Activated CD8-positive, alpha-beta memory T cell treated with anti-CD3 and anti-CD28 coated beads, Interleukin-2, amount 50 U/mL, for 1 hour (primary cell): ENCODE measurements around the gene KIF26A.

Experiments
- DNase-seq: peaks from one replicate; pipeline ENCODE4 v3.0.0-alpha.2; 2020; ENCODE audit errors: extremely low read depth

Gene KIF26A

DNA sequence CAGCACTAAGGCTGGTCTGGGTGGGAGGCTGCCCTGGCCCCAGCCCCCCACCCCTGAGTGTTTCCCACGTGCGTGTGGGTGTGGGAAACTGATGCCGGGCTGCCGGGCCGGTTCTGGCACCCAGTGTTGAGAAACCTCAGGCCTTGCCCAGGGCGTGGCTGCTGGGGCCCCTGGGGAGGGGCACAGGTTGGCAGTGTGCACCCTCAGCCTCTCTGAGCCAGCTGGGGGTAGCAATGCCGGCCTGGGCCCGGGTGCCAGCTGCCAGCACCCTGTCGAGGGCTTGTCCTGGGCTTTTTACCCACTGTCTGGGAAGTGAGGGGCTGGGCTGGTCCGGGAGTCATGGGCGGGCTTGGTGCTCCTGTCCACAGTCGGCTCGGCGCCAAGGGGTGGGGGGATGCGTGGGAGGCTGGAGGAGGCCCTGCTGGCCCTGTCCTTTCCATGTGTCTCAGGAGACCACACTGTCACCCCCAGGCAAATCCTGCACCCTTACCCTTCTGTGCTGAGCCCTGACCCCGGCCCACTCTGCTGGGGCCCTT, 37.2 kb upstream of the KIF26A start:
- DNase-seq: no peak

- no peak for DNase-seq
Observed at GRCh38 chr14:104101651-104102281, 36.6 kb upstream of the KIF26A start.

- DNase-seq: no peak
Observed at GRCh38 chr14:104102282-104102914, 36.0 kb upstream of the KIF26A start.

- DNase-seq: no peak
Observed at GRCh38 chr14:104103061-104103445, 35.3 kb upstream of the KIF26A start.

- no peak for DNase-seq
Observed at GRCh38 chr14:104103446-104104075, 34.8 kb upstream of the KIF26A start.

- no peak for DNase-seq
Observed at GRCh38 chr14:104104076-104104901, 34.1 kb upstream of the KIF26A start.

DNA sequence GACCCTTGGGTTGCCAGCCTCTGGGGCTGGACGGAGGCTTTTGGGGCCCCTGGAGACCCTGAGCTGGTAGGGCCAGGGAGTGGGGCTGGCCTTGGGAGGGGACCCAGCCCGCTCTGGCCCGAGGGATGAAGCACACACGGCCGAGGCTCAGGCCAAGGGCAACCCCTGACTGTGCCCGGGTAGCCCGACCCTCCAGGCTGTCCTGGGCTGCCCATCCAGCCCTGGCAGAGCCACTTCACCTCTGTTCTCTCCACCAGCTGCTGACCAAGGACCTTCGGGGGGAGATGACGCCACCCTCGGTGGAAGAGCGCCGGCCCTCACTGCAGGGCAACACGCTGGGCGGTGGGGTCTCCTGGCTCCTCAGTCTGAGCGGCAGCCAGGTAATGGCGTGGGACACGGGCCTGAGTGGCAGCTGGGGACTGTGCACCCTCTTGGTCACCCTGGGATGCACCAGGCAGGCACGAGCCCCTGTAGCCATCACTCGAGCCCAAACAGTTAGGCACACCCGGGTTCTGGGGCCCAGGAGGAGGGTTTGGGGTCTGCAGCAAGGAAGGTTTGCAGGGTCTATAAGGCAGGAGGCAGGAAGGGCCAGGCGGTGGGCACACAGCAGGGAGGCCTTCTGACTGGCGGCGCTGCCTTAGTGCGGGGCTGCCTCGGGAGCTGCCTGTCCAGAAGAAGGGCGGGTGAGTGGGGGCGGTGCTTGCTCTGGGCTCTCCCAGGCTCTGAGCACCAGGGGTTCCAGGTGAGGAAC, 33.1 kb upstream of the KIF26A start:
- DNase-seq: no peak

- no peak for DNase-seq
Observed at GRCh38 chr14:104105822-104106470, 32.4 kb upstream of the KIF26A start.

- no peak for DNase-seq
Observed at GRCh38 chr14:104106471-104106991, 31.9 kb upstream of the KIF26A start.

GRCh38 chr14:104107101-104107581, 31.2 kb upstream of the KIF26A start:
- DNase-seq: no peak

DNA sequence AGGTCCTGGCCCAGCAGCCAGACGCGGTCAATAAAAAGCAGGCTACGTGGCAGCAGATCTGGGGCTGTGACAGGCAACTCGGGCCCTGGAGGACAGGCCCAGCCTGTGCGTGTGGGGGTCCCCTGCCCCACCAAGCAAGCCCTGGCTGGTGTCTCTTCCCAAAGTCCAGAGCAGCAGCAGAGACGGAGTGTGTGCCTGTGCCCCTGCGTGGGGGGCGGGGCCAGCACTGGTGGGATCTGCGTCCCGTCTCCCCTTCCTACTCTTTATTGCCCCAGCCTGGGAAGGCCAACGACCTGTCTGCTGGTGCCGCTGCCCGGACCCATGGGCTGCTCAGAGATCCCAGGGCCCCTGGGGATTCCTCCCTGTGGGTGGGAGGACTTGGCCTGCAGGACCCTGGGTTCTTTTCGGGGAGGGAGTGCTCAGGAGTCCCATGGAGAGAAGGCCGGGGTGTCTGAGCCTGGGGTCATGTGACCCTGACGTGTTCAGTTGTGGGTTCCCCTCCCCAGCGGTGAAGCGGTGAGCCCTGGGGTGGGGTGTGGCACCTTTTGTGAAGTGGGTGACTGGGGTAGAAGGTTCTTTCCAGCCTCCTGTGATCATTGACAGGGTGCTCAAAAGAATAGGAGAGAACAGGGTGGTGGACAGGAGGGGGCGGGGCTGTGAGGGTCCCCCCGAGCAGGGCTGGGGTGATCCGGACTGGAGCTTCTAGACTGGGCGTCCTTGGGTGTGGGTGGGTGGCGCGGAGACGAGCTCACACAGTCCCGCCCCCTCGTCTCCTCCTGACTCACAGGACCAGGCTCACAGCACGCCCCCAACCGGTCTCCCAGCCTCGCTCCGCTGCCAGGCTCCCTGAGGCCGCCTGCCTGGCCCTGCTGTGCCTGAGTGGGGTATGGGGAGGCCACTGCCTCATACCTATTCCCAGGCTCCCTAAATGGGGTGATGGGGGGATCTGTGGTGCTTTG, 30.5 kb upstream of the KIF26A start:
- DNase-seq: no peak

DNA sequence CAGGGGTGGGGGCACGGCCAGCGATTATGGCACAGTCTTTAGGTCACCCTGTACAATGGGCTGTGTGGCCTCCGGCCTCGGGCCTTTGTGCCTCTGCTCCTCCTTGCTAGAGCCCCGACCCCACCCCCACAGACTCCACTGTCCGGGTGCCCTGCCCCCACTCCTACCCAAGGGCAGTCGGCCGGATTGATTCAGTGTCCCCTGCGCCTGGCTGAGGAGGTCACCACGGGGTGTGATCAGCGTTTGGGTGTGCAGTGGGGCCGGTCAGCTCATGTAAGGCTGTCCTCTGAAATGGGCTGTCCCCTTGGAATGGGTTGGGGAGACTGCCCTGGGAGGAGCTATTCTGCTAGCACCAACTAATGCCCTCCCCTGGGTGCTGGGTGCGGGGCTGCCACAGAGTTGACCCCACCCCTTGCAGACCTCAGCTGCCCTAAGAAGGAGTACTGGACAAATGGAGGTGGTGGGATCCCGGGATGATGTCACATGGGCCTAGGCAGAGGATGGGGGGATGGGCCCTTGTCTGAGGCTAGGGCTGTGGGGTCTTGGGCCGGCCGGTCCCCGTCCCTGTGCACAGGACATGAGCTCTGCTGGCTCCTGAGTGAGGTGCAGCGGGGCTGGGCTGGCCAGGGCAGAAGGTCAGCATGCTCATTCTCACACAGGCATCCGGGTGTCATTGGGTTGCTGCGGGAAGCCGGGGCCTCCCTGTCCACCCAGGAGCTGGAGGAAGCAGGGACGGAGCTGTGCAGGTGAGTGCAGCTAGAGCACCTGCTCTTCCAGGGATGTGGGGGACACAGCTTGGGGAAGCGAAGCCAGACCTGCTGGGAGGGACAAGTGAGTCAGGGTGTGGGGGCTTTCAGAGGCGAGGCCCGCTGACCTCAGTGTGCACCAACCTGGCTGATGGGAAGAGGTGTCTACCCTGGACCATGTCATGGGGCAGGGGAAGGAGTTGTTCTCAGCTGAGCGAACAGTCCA, 29.5 kb upstream of the KIF26A start:
- DNase-seq: no peak

DNA sequence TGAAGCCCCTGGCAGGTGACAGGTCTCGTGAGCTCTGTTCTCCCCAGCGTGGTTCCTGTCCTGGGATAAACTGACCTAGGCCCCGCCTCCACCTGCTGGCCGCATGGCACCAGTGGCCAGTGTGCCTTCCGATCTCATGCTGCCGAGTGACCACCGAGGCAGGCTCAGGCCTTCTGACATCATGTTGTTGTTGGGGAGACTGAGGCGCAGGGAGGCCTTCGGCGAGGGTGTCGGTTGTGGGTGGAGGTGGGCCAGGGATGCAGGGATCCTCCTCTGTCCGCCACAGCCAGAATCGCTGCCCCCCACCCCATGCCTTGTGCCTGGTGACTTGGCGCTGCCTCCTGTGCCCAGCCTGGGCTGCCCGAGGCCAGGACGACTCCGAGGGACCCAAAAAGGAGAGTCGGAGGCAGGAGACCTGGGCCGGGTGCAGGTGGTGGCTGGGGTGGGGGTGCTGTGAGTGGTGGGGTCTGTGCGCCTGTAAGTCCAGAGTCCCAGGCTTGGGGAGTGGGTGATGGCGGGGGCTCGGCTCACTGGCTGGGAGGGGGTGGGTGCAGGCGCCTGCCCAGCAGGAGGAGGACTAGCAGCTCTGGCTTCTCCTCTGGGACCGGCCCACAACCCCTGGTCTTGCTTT, 28.5 kb upstream of the KIF26A start:
- no peak for DNase-seq

DNA sequence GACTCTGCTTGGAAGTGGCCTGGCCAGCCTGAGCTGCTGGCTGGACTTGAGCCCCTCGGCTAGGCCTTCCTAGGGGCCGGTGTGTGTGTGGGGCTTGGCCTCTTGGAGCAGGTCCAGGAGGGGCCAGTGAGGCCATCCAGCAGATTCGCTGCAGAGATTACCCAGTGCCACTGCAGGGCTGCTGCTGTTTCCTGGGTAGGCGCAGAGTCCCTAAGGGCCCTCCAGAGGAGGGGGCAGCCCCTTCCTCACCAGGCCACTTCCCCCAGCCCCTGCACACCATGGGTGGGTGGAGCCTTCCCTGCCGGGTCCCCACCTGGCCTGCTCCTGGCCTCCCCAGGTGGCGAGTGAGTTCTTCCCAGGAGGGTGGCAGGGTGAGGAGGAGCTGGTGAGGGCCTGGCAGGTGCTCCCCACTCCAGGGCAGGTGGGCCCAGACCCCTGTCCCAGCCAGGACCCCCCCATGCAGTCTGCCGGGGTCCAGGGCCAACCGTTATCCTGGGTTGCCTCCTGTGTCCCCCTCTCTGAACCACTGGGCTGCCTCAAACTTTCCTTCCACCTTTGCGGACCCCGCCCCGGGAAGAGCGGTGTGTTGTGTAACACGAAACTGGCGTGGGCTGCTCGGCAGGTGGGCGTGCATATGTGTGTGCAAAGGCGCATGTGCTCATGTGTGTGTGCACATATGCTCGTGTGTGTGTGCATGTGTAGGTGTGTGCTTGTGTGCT, 27.7 kb upstream of the KIF26A start:
- no peak for DNase-seq

- no peak for DNase-seq
Observed at GRCh38 chr14:104111301-104112112, 26.9 kb upstream of the KIF26A start.

- DNase-seq: no peak
Observed at GRCh38 chr14:104112113-104112505, 26.3 kb upstream of the KIF26A start.
